Gastrocnemius medialis (tissue), 4 donors: Measurements from ENCODE around the gene NOLC1. TPM values are rescaled to one million over a fixed set of nuclear protein-coding genes. Genes with fewer than 3 reads are reported as not detected.

Experiments used
- ATAC-seq, 2 donors: fragments of 150-250 bp; one replicate each; pipeline ENCODE4 v1.9.1; 2016
- DNase-seq, 2 donors: peaks; one replicate each; pipeline ENCODE4 v3.0.0-alpha.2; 2019
- H3K27ac ChIP-seq, 4 donors: fragments of 200-600 bp; sonication (generic); 1 replicate in 1 of 4; 2 replicates in 3 of 4; pipeline ENCODE4 v1.5.1; 2016 to 2018; ENCODE audit warnings: mild to moderate bottlenecking in 2 of 4, moderate library complexity in 1 of 4
- H3K27me3 ChIP-seq, 3 donors: fragments of 200-600 bp; sonication (generic) in 2 of 3; 1 replicate in 1 of 3; 2 replicates in 2 of 3; pipeline versions ENCODE4 v1.5.1 to v1.6.0; 2016 to 2019; ENCODE audit warnings: mild to moderate bottlenecking in 1 of 3, moderate library complexity in 1 of 3
- H3K36me3 ChIP-seq, 2 donors: fragments of 200-600 bp; sonication (generic) in 1 of 2; one replicate each; pipeline ENCODE4 v1.5.1; 2017 to 2018
- H3K4me1 ChIP-seq, 2 donors: fragments of 200-600 bp; sonication (generic) in 1 of 2; one replicate each; pipeline ENCODE4 v1.5.1; 2016 to 2017; ENCODE audit warnings: mild to moderate bottlenecking in 2 of 2
- H3K4me3 ChIP-seq, 4 donors: fragments of 200-600 bp; sonication (generic) in 3 of 4; 1 replicate in 1 of 4; 2 replicates in 3 of 4; pipeline ENCODE4 v1.5.1; 2016 to 2019; ENCODE audit warnings: mild to moderate bottlenecking in 2 of 4
- H3K9me3 ChIP-seq, 3 donors: fragments of 200-600 bp; sonication (generic) in 2 of 3; 1 replicate in 1 of 3; 2 replicates in 2 of 3; pipeline ENCODE4 v1.5.1; 2016 to 2019
- POLR2A ChIP-seq, 2 donors: fragments of 450-650 bp; IDR thresholded peaks; one replicate each; pipeline ENCODE4 v1.6.1; 2017; ENCODE audit warnings: antibody characterized with exemption in 2 of 2, mild to moderate bottlenecking in 2 of 2, moderate library complexity in 2 of 2
- in situ Hi-C, 4 donors: fragments of 200-750 bp; cut with MboI; loops; one replicate each; pipeline versions ENCODE4 v1.15.0 to v1.8.0; 2017; ENCODE audit warnings: low sequenced_read_pairs in 4 of 4
- intact Hi-C: fragments of 100-400 bp; cut with DNase I; formaldehyde crosslinking; loops from one replicate; pipeline ENCODE4 v1.15.1; 2023; ENCODE audit warnings: low total_unique reads
- total RNA-seq, 4 donors: library from RNA; depleted of rRNA; stranded (reverse); fragments of >200 nt; gene quantifications; one replicate each; pipeline versions ENCODE4 v1.1.0 to v1.2.3, GENCODE V29; 2016
- TF ChIP-seq, protein P1 (sequence below), 5 experiments: fragments of 450-650 bp in 3 of 5; fragments of 200-600 bp in 2 of 5; sonication (generic) in 2 of 5; IDR thresholded peaks in 4 of 5; conservative IDR thresholded peaks in 1 of 5; 1 replicate in 4 of 5; 2 replicates in 1 of 5; pipeline ENCODE4 v1.5.1; 2016 to 2019; ENCODE audit warnings: antibody characterized with exemption in 5 of 5, mild to moderate bottlenecking in 3 of 5, moderate library complexity in 3 of 5

The NOLC1 gene
- total RNA-seq, 4 donors from 2014 or later: 37.2 to 76.7 (median 71.1) TPM

DNA sequence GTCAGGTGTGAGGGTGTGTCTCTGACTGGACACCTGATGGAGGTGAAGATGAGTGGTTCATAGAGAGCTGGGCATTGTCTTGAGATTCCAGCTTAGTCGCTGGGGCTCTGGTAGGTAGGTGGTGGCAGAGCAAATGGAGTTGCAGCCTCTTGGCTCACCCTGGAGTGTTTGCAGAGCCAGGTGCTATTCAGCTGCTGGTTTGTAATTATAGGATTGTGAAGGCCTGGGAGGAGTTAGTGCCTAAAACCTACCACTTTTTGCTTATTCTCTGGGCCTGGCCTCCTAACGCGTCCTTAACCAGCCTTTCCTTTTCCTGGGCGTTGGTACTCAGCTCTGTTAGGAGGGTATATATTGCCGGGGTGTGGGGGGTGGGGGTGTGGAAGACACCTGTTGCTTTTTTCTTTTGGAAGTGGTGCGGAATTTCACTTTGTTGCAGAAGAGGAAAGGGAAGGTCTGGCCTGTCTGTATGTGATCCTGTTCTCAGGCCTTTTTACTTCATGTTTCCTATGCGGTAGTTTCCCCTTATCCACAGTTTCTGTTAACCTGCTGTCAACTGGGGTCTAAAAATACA, 16.1 kb upstream of the NOLC1 start:
- TF ChIP-seq, protein P1, sequence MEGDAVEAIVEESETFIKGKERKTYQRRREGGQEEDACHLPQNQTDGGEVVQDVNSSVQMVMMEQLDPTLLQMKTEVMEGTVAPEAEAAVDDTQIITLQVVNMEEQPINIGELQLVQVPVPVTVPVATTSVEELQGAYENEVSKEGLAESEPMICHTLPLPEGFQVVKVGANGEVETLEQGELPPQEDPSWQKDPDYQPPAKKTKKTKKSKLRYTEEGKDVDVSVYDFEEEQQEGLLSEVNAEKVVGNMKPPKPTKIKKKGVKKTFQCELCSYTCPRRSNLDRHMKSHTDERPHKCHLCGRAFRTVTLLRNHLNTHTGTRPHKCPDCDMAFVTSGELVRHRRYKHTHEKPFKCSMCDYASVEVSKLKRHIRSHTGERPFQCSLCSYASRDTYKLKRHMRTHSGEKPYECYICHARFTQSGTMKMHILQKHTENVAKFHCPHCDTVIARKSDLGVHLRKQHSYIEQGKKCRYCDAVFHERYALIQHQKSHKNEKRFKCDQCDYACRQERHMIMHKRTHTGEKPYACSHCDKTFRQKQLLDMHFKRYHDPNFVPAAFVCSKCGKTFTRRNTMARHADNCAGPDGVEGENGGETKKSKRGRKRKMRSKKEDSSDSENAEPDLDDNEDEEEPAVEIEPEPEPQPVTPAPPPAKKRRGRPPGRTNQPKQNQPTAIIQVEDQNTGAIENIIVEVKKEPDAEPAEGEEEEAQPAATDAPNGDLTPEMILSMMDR (IDR thresholded peaks at IDR 0.05 in 4 of 5, conservative IDR thresholded peaks at IDR 0.05 in 1 of 5): no peak
- TF ChIP-seq POLR2A (IDR thresholded peaks at IDR 0.05): no peak
- Histone ChIP-seq H3K27ac (no peak overlapping the region), H3K9me3 (no peaks in the 10 kb centered on the region), H3K27me3 (no peaks in the 10 kb centered on the region), H3K4me1 (peaks cover 28 to 31% of the 10 kb centered on the region in 2 donors), H3K36me3 (peaks cover 0 to 35% of the 10 kb centered on the region in 2 donors), H3K4me3 (no peak overlapping the region)
- in situ Hi-C loops: no loop called here
- ATAC-seq (no peak), DNase-seq (no peak)
- intact Hi-C loops: no loop called here

DNA sequence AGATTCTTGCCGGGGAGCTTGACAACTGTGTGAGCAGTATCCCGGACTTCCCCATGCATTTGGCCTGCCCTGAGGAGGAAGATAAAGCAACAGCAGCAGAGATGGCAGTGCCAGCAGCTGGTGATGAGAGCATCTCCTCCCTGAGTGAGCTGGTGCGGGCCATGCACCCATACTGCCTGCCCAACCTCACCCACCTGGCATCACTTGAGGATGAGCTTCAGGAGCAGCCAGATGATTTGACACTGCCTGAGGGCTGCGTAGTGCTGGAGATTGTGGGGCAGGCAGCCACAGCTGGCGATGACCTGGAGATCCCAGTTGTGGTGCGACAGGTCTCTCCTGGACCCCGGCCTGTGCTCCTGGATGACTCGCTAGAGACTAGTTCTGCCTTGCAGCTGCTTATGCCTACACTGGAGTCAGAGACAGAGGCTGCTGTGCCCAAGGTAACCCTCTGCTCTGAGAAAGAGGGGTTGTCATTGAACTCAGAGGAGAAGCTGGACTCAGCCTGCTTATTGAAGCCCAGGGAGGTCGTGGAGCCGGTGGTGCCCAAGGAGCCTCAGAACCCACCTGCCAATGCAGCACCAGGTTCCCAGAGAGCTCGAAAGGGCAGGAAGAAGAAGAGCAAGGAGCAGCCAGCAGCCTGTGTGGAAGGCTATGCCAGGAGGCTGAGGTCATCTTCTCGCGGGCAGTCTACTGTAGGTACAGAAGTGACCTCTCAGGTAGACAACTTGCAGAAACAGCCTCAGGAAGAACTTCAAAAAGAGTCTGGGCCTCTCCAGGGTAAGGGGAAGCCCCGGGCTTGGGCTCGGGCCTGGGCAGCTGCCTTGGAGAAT, 12.7 kb upstream of the NOLC1 start:
- ATAC-seq (no peak), DNase-seq (no peak)
- peaks cover 0 to 67% of the 10 kb centered on the region in 2 donors for H3K36me3 ChIP-seq
- H3K4me3 ChIP-seq: no peak overlapping the region
- in situ Hi-C loops: no loop called here
- intact Hi-C loops: no loop called here
- H3K9me3 ChIP-seq: no peaks in the 10 kb centered on the region
- H3K27ac ChIP-seq: no peak overlapping the region
- no peak for TF ChIP-seq POLR2A (IDR thresholded peaks at IDR 0.05)
- TF ChIP-seq, protein P1 (IDR thresholded peaks at IDR 0.05 in 4 of 5, conservative IDR thresholded peaks at IDR 0.05 in 1 of 5): no peak
- H3K27me3 ChIP-seq: no peaks in the 10 kb centered on the region
- peaks cover 19% of the 10 kb centered on the region in 2 donors for H3K4me1 ChIP-seq

DNA sequence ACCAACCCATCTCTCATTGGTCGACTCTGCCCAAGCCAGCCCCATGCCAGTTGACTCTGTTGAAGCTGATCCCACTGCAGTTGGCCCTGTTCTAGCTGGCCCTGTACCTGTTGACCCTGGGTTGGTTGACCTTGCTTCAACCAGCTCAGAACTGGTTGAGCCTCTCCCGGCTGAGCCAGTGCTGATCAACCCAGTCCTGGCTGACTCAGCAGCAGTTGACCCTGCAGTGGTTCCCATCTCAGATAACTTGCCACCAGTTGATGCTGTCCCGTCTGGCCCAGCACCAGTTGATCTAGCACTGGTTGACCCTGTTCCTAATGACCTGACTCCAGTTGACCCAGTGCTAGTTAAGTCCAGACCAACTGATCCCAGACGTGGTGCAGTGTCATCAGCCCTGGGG, 12.0 kb upstream of the NOLC1 start:
- in situ Hi-C loops (no loop called here), intact Hi-C loops (no loop called here)
- no peaks in the 10 kb centered on the region for H3K9me3 ChIP-seq
- DNase-seq: no peak
- no peak overlapping the region for H3K4me3 ChIP-seq
- no peak overlapping the region for H3K27ac ChIP-seq
- no peaks in the 10 kb centered on the region for H3K27me3 ChIP-seq
- no peak for ATAC-seq
- peaks cover 12 to 14% of the 10 kb centered on the region in 2 donors for H3K4me1 ChIP-seq
- H3K36me3 ChIP-seq: peaks cover 0 to 74% of the 10 kb centered on the region in 2 donors
- TF ChIP-seq, protein P1 (IDR thresholded peaks at IDR 0.05 in 4 of 5, conservative IDR thresholded peaks at IDR 0.05 in 1 of 5): no peak
- TF ChIP-seq POLR2A (IDR thresholded peaks at IDR 0.05): no peak

DNA sequence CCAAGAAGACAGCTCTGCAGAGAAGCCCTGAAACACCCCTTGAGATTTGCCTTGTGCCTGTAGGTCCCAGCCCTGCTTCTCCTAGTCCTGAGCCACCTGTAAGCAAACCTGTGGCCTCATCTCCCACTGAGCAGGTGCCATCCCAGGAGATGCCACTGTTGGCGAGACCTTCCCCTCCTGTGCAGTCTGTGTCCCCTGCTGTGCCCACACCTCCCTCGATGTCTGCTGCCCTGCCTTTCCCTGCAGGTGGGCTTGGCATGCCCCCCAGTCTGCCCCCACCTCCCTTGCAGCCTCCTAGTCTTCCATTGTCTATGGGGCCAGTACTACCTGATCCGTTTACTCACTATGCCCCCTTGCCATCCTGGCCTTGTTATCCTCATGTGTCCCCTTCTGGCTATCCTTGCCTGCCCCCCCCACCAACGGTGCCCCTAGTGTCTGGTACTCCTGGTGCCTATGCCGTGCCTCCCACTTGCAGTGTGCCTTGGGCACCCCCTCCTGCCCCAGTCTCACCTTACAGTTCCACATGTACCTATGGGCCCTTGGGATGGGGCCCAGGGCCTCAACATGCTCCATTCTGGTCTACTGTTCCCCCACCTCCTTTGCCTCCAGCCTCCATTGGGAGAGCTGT, 11.2 kb upstream of the NOLC1 start:
- no peak overlapping the region for H3K27ac ChIP-seq
- no peak overlapping the region for H3K4me3 ChIP-seq
- no peak for TF ChIP-seq POLR2A (IDR thresholded peaks at IDR 0.05)
- TF ChIP-seq, protein P1 (IDR thresholded peaks at IDR 0.05 in 4 of 5, conservative IDR thresholded peaks at IDR 0.05 in 1 of 5): no peak
- in situ Hi-C loops: no loop called here
- peaks cover 4 to 6% of the 10 kb centered on the region in 2 donors for H3K4me1 ChIP-seq
- H3K9me3 ChIP-seq: no peaks in the 10 kb centered on the region
- DNase-seq (no peak), ATAC-seq (no peak)
- H3K27me3 ChIP-seq: no peaks in the 10 kb centered on the region
- peaks cover 0 to 80% of the 10 kb centered on the region in 2 donors for H3K36me3 ChIP-seq
- intact Hi-C loops: no loop called here
